Urinary bladder (tissue), 4 donors: ENCODE results near the gene KIF25. TPM values are rescaled to one million over a fixed set of nuclear protein-coding genes. Genes with fewer than 3 reads are reported as not detected.

Source experiments
- DNase-seq: peaks from one replicate; pipeline ENCODE4 v3.0.0-alpha.2; 2015; ENCODE audit errors: extremely low spot score
- H3K27ac ChIP-seq: one replicate; pipeline ENCODE4 v1.5.1; 2013; ENCODE audit warnings: low read depth, mild to moderate bottlenecking, moderate library complexity
- H3K36me3 ChIP-seq: one replicate; pipeline ENCODE4 v1.6.1; 2013; ENCODE audit warnings: mild to moderate bottlenecking, moderate library complexity; ENCODE audit not compliant: insufficient read depth
- H3K4me1 ChIP-seq: one replicate; pipeline ENCODE4 v1.6.1; 2013; ENCODE audit warnings: mild to moderate bottlenecking, moderate library complexity; ENCODE audit not compliant: insufficient read depth
- H3K4me3 ChIP-seq: one replicate; pipeline ENCODE4 v1.5.1; 2013; ENCODE audit warnings: low read depth, low read length
- WGBS: extraction: QIAGEN DNeasy Blood & Tissue Kit; methylation state at CpG from one replicate; pipeline ENCODE4 v1.1.7; 2013; 5-methylcytosine and 5-hydroxymethylcytosine counted together
- polyA plus RNA-seq: library from polyadenylated mRNA; stranded (reverse); fragments of 200-250 nt; gene quantifications from one replicate; pipeline ENCODE4 v1.2.3, GENCODE V29; 2013
- total RNA-seq: library from RNA; depleted of rRNA; stranded (reverse); fragments of >200 nt; gene quantifications from one replicate; pipeline ENCODE4 v1.2.3, GENCODE V29; 2014
- donor health status: healthy with polysubstance abuse.
- donor health status: healthy.

KIF25 gene
- total and polyA plus RNA-seq, 2 donors: 0.53 TPM; not detected in 1

- no peaks in the 10 kb centered on the region for H3K36me3 ChIP-seq
- no peaks in the 10 kb centered on the region for H3K4me1 ChIP-seq
- no peak overlapping the region for H3K27ac ChIP-seq
- 93% methylated on average over 1 of the region's 1 CpG for WGBS
- no peak for DNase-seq
- H3K4me3 ChIP-seq: no peak overlapping the region
Observed at GRCh38 chr6:168011291-168011690, 13.8 kb downstream of the KIF25 start.

- H3K27ac ChIP-seq: no peak overlapping the region
- 88% methylated on average over 13 of the region's 13 CpGs for WGBS
- H3K4me1 ChIP-seq: no peaks in the 10 kb centered on the region
- H3K36me3 ChIP-seq: no peaks in the 10 kb centered on the region
- DNase-seq: no peak
- H3K4me3 ChIP-seq: no peak overlapping the region
Observed at GRCh38 chr6:168012431-168013249, 15.2 kb downstream of the KIF25 start.

- Histone ChIP-seq H3K4me1 (no peaks in the 10 kb centered on the region), H3K27ac (no peak overlapping the region), H3K36me3 (no peaks in the 10 kb centered on the region), H3K4me3 (no peak overlapping the region)
- DNase-seq: no peak
- WGBS: 78% methylated on average over 7 of the region's 7 CpGs
Observed at GRCh38 chr6:168013250-168013915, 15.9 kb downstream of the KIF25 start.

- 61% methylated on average over 6 of the region's 6 CpGs for WGBS
- no peak overlapping the region for H3K4me3 ChIP-seq
- no peak for DNase-seq
- H3K36me3 ChIP-seq: no peaks in the 10 kb centered on the region
- no peaks in the 10 kb centered on the region for H3K4me1 ChIP-seq
- H3K27ac ChIP-seq: no peak overlapping the region
Observed at GRCh38 chr6:168014428-168014827, 17.0 kb downstream of the KIF25 start.

- no peak overlapping the region for H3K27ac ChIP-seq
- H3K36me3 ChIP-seq: no peaks in the 10 kb centered on the region
- H3K4me1 ChIP-seq: no peaks in the 10 kb centered on the region
- 83% methylated on average over 4 of the region's 4 CpGs for WGBS
- no peak overlapping the region for H3K4me3 ChIP-seq
- no peak for DNase-seq
Observed at GRCh38 chr6:168015009-168015408, 17.5 kb downstream of the KIF25 start.

DNA sequence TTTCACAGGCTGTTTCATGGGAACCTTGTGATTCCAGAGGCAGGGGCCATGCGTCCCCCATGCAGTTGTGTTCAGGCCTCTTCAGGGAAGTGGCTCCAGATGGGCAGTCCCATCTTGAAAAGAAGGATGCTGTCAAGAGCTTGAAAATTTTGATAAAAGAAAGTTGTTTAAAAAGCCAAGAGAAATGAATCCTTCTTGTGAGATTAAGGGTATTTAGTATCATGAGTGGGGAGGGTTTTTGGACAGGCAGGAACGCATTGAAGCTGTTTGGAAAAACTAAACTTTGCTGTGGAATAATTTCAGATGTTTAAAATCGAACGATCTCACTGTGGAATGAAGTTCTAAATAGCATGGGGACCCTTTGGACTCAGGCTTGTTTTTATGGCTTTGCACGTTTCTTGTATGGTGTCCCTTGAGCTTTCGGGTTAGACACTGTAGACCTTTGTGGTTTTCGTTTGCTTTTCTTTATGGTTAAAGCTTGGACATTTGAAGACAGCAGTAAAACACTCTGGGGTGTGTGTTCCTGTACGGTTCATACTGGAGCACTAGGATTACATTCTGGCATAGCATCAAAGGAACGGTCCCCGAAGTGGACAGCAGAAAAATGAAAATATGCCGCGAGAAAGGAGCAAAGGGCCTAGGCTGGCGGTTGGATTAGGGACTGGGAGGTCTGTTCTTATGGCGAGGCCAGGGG is 18.2 kb downstream of the KIF25 start:
- DNase-seq: no peak
- H3K4me3 ChIP-seq: no peak overlapping the region
- H3K36me3 ChIP-seq: no peaks in the 10 kb centered on the region
- 63% methylated on average over 14 of the region's 14 CpGs for WGBS
- no peak overlapping the region for H3K27ac ChIP-seq
- H3K4me1 ChIP-seq: no peaks in the 10 kb centered on the region

- 78% methylated on average over 18 of the region's 18 CpGs for WGBS
- H3K4me1 ChIP-seq: no peaks in the 10 kb centered on the region
- H3K36me3 ChIP-seq: no peaks in the 10 kb centered on the region
- H3K27ac ChIP-seq: no peak overlapping the region
- DNase-seq: no peak
- no peak overlapping the region for H3K4me3 ChIP-seq
Observed at GRCh38 chr6:168016176-168016620, 18.7 kb downstream of the KIF25 start.

GRCh38 chr6:168016721-168017525 is 19.5 kb downstream of the KIF25 start:
- Histone ChIP-seq H3K36me3 (no peaks in the 10 kb centered on the region), H3K4me1 (no peaks in the 10 kb centered on the region), H3K4me3 (no peak overlapping the region), H3K27ac (no peak overlapping the region)
- DNase-seq: no peak
- 68% methylated on average over 18 of the region's 18 CpGs for WGBS

DNA sequence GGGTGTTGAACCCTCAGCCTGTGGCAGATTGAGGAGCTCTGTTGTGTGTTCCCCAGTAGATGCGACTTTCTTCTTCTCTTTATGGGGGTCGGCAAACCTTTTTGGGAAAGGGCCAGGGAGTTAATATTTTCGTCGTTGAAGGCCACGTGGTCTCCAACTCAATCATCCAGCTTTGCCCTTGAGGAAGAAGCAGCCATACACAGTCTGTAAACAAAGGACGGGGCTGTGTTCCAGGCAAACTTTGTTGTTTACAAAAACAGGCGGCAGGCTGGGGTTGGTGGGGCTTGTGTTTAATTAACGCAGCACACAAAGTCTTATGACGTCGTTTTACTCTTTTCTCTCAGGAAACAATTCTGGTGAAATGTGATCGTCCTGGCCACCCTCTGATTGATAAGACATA is 20.2 kb downstream of the KIF25 start:
- no peak overlapping the region for H3K27ac ChIP-seq

GRCh38 chr6:168018664-168019063 is 21.2 kb downstream of the KIF25 start:
- Histone ChIP-seq H3K27ac (no peak overlapping the region), H3K4me3 (no peak overlapping the region), H3K36me3 (no peaks in the 10 kb centered on the region), H3K4me1 (no peaks in the 10 kb centered on the region)
- DNase-seq: no peak
- 89% methylated on average over 15 of the region's 15 CpGs for WGBS

More for the DNA sequence above, 20.2 kb downstream of the KIF25 start:
- DNase-seq: no peak
- Histone ChIP-seq H3K4me3 (no peak overlapping the region), H3K4me1 (no peaks in the 10 kb centered on the region), H3K36me3 (no peaks in the 10 kb centered on the region)
- 52% methylated on average over 11 of the region's 11 CpGs for WGBS

- Histone ChIP-seq H3K27ac (no peak overlapping the region), H3K4me1 (no peaks in the 10 kb centered on the region), H3K36me3 (no peaks in the 10 kb centered on the region), H3K4me3 (no peak overlapping the region)
- DNase-seq: no peak
- WGBS: 92% methylated on average over 8 of the region's 8 CpGs
Observed at GRCh38 chr6:168020242-168020641, 22.8 kb downstream of the KIF25 start.

DNA sequence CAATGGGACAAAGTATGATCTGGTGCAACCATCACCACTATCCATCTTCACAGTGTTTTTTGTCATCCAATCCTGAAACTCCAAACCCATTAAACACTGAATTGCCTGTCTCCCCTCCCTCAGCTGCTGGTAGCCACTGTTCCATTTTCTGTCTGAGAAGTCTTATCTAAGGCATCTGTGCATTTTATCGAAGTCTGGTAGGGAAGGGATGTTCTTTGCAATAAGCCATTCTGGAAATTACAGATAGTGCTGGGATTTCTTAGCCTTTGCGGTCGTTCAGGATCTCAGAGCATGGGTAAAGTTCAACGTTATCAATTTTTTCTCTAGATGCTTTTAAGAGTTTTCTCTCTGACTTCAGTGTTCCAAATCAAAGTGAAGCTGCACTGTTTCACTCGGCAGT is 24.1 kb downstream of the KIF25 start:
- Histone ChIP-seq H3K4me1 (no peaks in the 10 kb centered on the region), H3K36me3 (no peaks in the 10 kb centered on the region), H3K4me3 (no peak overlapping the region), H3K27ac (no peak overlapping the region)
- no peak for DNase-seq
- 45% methylated on average over 5 of the region's 5 CpGs for WGBS
